ENCODE results near the gene COPZ2.

COPZ2 gene

DNA sequence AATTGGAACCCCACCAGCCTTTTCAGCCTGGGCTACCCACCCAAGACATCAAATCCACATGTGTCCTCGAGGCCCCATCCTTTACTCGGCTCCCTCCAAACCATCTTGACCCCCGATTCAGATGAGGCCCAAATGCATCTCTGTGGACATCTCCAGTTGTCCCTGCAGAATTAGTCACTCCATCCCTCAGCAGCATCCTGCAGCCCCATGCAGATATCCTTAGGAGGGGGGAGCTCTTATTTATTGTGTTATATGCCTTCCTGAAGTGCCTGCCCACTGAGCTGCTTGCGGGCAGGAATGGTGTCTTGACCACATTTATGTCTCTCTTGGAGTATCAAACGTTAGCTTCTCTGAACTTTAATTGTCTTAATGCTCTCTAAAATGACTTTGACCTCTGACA is 51.1 kb downstream of the COPZ2 start:
- Histone ChIP-seq H3K9me2 (replicated peaks; ENCODE audit: insufficient read depth, low read length) (no peaks in the 10 kb centered on the region), H3K9ac (ENCODE audit: low read length) (no peak overlapping the region), H3K27me3 (ENCODE audit: low read length) (no peaks in the 10 kb centered on the region), H3K79me2 (ENCODE audit: insufficient read depth, low read length) (no peaks in the 10 kb centered on the region), H2AFZ (ENCODE audit: low read depth, low read length, severe bottlenecking) (no peak overlapping the region), H3F3A (ENCODE audit: insufficient read depth) (no peaks in the 10 kb centered on the region), H3K4me2 (ENCODE audit: low read depth, low read length, poor library complexity, severe bottlenecking) (no peak overlapping the region), H4K20me1 (ENCODE audit: low read depth, low read length) (no peaks in the 10 kb centered on the region), H3K36me3 (ENCODE audit: low read length) (no peaks in the 10 kb centered on the region), H3K27ac (ENCODE audit: low read depth, low read length) (no peak overlapping the region), H3K9me3 (ENCODE audit: insufficient read depth, low read length) (no peaks in the 10 kb centered on the region), H3K4me3 (ENCODE audit: insufficient read depth, low read length, poor library complexity, severe bottlenecking) (no peak overlapping the region)
- TF ChIP-seq, protein P1, sequence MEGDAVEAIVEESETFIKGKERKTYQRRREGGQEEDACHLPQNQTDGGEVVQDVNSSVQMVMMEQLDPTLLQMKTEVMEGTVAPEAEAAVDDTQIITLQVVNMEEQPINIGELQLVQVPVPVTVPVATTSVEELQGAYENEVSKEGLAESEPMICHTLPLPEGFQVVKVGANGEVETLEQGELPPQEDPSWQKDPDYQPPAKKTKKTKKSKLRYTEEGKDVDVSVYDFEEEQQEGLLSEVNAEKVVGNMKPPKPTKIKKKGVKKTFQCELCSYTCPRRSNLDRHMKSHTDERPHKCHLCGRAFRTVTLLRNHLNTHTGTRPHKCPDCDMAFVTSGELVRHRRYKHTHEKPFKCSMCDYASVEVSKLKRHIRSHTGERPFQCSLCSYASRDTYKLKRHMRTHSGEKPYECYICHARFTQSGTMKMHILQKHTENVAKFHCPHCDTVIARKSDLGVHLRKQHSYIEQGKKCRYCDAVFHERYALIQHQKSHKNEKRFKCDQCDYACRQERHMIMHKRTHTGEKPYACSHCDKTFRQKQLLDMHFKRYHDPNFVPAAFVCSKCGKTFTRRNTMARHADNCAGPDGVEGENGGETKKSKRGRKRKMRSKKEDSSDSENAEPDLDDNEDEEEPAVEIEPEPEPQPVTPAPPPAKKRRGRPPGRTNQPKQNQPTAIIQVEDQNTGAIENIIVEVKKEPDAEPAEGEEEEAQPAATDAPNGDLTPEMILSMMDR (IDR thresholded peaks at IDR 0.05; ENCODE audit: insufficient read depth, low read length, poor library complexity, severe bottlenecking) = no peak
- no peak for TF ChIP-seq EZH2phosphoT487 (conservative IDR thresholded peaks at IDR 0.05; ENCODE audit: low read length)

DNA sequence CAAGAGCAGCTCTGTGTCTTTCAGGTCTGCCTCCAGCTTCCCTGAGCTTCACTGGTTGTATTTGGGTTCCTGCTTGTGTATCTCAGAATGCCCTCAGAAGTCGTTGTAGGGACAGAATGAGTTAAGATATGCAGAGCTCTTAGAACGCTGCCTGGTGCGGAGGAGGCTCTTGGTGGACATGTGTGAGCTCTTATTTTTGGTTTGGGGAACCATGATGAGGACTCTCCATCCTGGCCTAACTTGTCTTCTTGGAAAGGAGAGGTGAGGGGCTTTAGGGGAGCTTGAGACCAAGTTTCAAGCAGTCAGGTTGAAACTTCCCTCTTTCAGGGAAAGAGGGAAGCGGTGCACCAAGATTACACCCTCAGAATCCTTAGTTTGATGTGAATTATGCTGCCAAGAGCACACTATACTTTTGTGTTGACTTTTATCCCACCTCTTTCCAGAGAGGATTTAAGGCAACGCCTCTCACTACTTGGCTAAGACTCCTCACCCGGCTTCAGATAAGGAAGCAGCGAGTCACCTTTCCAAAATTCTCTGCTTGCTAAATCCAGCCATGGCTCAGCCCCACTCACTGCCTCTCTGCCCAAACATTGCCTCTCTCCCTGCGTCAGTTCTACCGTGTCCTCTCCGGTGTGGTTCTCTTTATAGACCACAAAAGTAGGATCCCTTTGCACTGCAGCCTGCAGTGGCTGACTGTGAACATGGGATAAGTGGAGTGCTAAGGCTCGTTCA is 53.9 kb downstream of the COPZ2 start:
- Histone ChIP-seq H3K36me3 (ENCODE audit: low read length) (peaks cover 7% of the 10 kb centered on the region; the same call in 1 of the 2 replicates), H3K9me3 (ENCODE audit: insufficient read depth, low read length) (no peaks in the 10 kb centered on the region), H3K4me2 (ENCODE audit: low read depth, low read length, poor library complexity, severe bottlenecking) (no peak overlapping the region), H3K27me3 (ENCODE audit: low read length) (no peaks in the 10 kb centered on the region), H3K9me2 (replicated peaks; ENCODE audit: insufficient read depth, low read length) (no peaks in the 10 kb centered on the region), H3K27ac (ENCODE audit: low read depth, low read length) (no peak overlapping the region), H3F3A (ENCODE audit: insufficient read depth) (no peaks in the 10 kb centered on the region), H4K20me1 (ENCODE audit: low read depth, low read length) (no peaks in the 10 kb centered on the region), H3K4me3 (ENCODE audit: insufficient read depth, low read length, poor library complexity, severe bottlenecking) (no peak overlapping the region), H3K79me2 (ENCODE audit: insufficient read depth, low read length) (no peaks in the 10 kb centered on the region), H3K9ac (ENCODE audit: low read length) (no peak overlapping the region), H2AFZ (ENCODE audit: low read depth, low read length, severe bottlenecking) (no peak overlapping the region)
- TF ChIP-seq EZH2phosphoT487 (conservative IDR thresholded peaks at IDR 0.05; ENCODE audit: low read length) = no peak
- TF ChIP-seq, protein P1 (IDR thresholded peaks at IDR 0.05; ENCODE audit: insufficient read depth, low read length, poor library complexity, severe bottlenecking) = no peak

DNA sequence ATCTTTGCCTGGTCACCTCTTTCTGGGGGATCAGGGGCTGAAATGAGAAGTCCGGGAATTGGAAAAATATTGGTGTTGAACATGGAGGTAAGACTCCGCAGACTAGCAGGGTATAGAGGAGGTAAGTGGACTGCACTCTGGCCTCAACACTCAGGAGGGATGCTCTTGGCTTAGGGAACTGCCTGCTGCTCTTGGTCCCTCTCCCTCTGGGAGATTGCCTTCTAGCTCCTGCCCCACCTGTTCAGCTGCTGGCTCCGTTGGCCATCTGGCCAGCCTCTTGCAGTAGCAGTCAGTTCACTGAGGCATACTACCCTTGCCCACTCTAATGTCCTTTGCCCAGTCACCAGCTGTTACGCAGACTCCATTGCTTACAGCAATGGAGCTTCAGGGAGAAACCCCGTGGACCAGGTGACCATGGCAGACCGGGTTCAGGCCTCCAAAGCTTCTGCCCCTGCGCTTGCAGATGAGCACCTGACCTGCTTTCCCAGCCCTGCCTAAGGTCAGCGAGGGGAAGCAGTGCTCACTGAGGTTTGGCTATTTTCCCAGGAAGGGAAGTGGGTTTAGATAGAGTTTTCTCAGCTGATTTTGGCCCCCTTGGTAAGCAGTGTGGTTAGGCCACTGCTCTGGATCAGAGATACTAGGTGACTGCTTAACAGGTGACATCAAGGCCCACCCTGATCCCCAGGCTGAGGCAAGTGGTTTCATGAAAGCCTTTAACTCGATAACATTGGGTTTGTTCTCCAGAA is 54.8 kb downstream of the COPZ2 start:
- TF ChIP-seq EZH2phosphoT487 (conservative IDR thresholded peaks at IDR 0.05; ENCODE audit: low read length) = no peak
- TF ChIP-seq, protein P1 (IDR thresholded peaks at IDR 0.05; ENCODE audit: insufficient read depth, low read length, poor library complexity, severe bottlenecking) = no peak
- Histone ChIP-seq H3K9me2 (replicated peaks; ENCODE audit: insufficient read depth, low read length) (no peaks in the 10 kb centered on the region), H3K4me2 (ENCODE audit: low read depth, low read length, poor library complexity, severe bottlenecking) (no peak overlapping the region), H3K9me3 (ENCODE audit: insufficient read depth, low read length) (no peaks in the 10 kb centered on the region), H3K36me3 (ENCODE audit: low read length) (peaks cover 7% of the 10 kb centered on the region; the same call in 1 of the 2 replicates), H3K27me3 (ENCODE audit: low read length) (no peaks in the 10 kb centered on the region), H2AFZ (ENCODE audit: low read depth, low read length, severe bottlenecking) (no peak overlapping the region), H3K79me2 (ENCODE audit: insufficient read depth, low read length) (no peaks in the 10 kb centered on the region), H3K9ac (ENCODE audit: low read length) (no peak overlapping the region), H3F3A (ENCODE audit: insufficient read depth) (no peaks in the 10 kb centered on the region), H4K20me1 (ENCODE audit: low read depth, low read length) (no peaks in the 10 kb centered on the region), H3K4me3 (ENCODE audit: insufficient read depth, low read length, poor library complexity, severe bottlenecking) (no peak overlapping the region), H3K27ac (ENCODE audit: low read depth, low read length) (no peak overlapping the region)
